SK-N-MC (cell line): Measurements from ENCODE around the gene HPS1.

Experiments
- EZH2 ChIP-seq: fragments of 200-600 bp; sonication (generic); IDR thresholded peaks from one replicate; pipeline ENCODE4 v1.6.1; 2017; ENCODE audit warnings: antibody characterized with exemption
- FOXP2 ChIP-seq: optimal IDR thresholded peaks from 2 replicates; pipeline ENCODE3; 2011; ENCODE audit warnings: mild to moderate bottlenecking, moderate library complexity; ENCODE audit not compliant: insufficient read depth; ENCODE audit errors: extremely low read length, control extremely low read depth
- POLR2AphosphoS5 ChIP-seq: IDR thresholded peaks from 2 replicates; pipeline ENCODE4 v1.6.1; 2012; ENCODE audit warnings: mild to moderate bottlenecking, low read depth, low read length, borderline replicate concordance

GRCh38 chr10:98383869-98384268 lies 62.9 kb downstream of the HPS1 start:
- no peak for TF ChIP-seq EZH2
- no peak for TF ChIP-seq POLR2AphosphoS5
- TF ChIP-seq FOXP2, result no peak
